Measurements from ENCODE around the gene WDR62. TPM values are rescaled to one million over a fixed set of nuclear protein-coding genes. Genes with fewer than 3 reads are reported as not detected.

The WDR62 gene
- total RNA-seq, 4 donors from 2014 or later: 2.4 to 5.8 TPM; not detected in 2

DNA sequence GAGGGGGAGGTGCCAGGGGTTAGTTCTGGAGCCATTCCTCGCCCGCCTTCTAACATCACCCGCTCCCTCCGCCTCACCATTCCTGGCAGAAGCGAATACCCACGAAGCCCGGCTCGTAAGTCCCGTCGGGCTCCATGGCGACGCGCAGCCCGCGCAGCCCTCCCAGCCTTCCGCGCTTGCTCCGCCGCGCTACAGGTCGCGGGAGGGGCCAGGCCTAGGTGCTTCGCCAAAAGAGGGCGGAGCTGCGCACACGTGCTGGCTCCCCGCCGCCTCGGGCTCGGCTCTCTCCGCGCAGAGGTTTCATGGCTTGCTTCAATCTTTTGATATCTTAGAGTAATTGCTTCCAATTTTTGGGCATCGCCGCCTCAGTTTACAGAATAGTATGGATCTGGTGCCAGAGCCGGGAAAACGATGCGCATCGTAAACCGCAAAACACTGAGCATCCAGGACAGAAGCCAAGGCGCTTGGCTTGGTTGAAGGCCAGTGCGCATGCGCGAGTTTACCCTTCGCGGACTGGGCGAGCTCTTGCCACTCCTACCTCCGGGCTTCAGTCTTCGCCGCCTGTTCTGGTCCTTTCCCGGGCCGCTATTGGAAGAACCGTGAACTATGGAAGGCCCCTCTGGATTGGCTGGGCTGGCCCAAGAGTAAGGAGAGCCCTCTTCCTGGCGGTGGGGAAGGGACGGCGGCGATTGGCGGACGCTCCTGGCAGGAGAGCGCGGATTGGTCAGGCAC lies 60.2 kb downstream of the WDR62 start, which contains the start of gene POLR2I:
Gene POLR2I, minus strand, starts transcription at position 155 of the 732 bp plus-strand sequence. Its CDS starts 19 bp downstream, at position 136.
- intact Hi-C loops (cut with DNase I; ENCODE audit: low total_unique reads): loop anchor here (10.0 kb wide), 1 partner anchor 60 kb away; the partner anchor contains the start of genes THAP8 and WDR62
- DNase-seq: peak; percentile 99 to 100
- H3K4me3 ChIP-seq: peak within 1 kb of the TSS; percentile 78 to 90
- H3K4me1 ChIP-seq: peaks cover 0 to 8% of the 10 kb centered on the region in 2 donors
- H3K27me3 ChIP-seq: no peaks in the 10 kb centered on the region
- TF ChIP-seq POLR2A (IDR thresholded peaks at IDR 0.05): peak in 1 of 2 donors; percentile 84
- TF ChIP-seq, protein P1, sequence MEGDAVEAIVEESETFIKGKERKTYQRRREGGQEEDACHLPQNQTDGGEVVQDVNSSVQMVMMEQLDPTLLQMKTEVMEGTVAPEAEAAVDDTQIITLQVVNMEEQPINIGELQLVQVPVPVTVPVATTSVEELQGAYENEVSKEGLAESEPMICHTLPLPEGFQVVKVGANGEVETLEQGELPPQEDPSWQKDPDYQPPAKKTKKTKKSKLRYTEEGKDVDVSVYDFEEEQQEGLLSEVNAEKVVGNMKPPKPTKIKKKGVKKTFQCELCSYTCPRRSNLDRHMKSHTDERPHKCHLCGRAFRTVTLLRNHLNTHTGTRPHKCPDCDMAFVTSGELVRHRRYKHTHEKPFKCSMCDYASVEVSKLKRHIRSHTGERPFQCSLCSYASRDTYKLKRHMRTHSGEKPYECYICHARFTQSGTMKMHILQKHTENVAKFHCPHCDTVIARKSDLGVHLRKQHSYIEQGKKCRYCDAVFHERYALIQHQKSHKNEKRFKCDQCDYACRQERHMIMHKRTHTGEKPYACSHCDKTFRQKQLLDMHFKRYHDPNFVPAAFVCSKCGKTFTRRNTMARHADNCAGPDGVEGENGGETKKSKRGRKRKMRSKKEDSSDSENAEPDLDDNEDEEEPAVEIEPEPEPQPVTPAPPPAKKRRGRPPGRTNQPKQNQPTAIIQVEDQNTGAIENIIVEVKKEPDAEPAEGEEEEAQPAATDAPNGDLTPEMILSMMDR (IDR thresholded peaks at IDR 0.05): peak in 2 of 4 experiments; percentile 16 to 18
- no peaks in the 10 kb centered on the region for H3K36me3 ChIP-seq
- peak within 1 kb of the TSS; percentile 89 for H3K27ac ChIP-seq
- H3K9me3 ChIP-seq: no peaks in the 10 kb centered on the region

DNA sequence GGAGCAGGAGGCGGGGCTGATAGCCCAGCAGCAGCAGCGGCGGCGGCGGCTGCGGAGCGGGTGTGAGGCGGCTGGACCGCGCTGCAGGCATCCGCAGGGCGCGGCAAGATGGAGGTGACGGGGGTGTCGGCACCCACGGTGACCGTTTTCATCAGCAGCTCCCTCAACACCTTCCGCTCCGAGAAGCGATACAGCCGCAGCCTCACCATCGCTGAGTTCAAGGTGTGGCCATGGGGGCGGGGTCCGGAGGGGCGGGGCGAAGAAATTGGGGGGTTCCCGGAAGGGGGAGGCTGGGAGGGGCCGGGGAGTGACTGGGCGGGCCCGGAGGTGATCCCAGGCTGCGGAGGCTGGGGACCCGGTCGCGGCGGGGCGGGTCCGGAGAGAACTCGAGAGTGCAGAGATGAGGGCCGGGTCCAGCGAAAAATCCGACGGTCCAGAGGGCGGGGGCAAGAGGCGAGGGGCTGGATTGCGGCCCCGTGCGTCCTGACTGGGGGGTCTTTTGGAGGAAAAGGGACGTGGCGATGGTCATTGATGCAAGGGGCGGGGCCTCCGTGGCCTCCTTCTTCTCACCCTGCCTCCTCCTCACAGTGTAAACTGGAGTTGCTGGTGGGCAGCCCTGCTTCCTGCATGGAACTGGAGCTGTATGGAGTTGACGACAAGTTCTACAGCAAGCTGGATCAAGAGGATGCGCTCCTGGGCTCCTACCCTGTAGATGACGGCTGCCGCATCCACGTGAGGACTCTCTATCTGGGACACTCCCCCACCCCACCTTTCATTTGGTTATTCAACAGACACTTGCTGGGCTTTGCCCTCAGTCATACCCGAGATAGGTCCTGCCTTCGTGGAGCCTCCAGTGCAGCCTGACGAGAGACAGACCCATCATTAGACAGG lies 61.0 kb downstream of the WDR62 start, which contains the start of gene TBCB:
Gene TBCB, plus strand, starts transcription at position 16 of the 891 bp plus-strand sequence. Its CDS starts 93 bp downstream, at position 109.
- no peaks in the 10 kb centered on the region for H3K36me3 ChIP-seq
- H3K27me3 ChIP-seq: no peaks in the 10 kb centered on the region
- H3K4me1 ChIP-seq: peaks cover 0 to 8% of the 10 kb centered on the region in 2 donors
- peak within 1 kb of the TSS; percentile 78 to 90 for H3K4me3 ChIP-seq
- peak in 1 of 2 donors; percentile 77 for TF ChIP-seq POLR2A (IDR thresholded peaks at IDR 0.05)
- TF ChIP-seq, protein P1 (IDR thresholded peaks at IDR 0.05): no peak
- no peaks in the 10 kb centered on the region for H3K9me3 ChIP-seq
- intact Hi-C loops (cut with DNase I; ENCODE audit: low total_unique reads): loop anchor here (10.0 kb wide), 1 partner anchor 61 kb away; the partner anchor contains the start of genes THAP8 and WDR62
- H3K27ac ChIP-seq: peak within 1 kb of the TSS; percentile 89
- peak in 1 of 2 donors; percentile 84 for DNase-seq

DNA sequence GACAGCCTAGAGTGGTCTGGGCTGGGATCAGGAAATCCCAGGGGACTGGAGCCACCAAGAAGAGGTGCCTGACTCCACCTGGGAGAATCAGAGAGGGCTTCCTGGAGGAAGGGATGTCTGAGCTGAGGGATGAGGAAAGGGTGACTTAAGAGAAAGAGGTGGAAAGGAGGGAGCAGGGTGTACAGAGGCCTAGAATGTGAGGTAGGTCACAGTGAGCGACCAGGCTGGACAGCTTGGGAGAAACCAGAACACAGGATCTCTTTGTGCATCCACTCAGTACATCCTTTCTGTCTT lies 61.6 kb downstream of the WDR62 start:
- intact Hi-C loops (cut with DNase I; ENCODE audit: low total_unique reads): loop anchor here (10.0 kb wide), 1 partner anchor 61 kb away; the partner anchor contains the start of genes THAP8 and WDR62
- no peak for TF ChIP-seq POLR2A (IDR thresholded peaks at IDR 0.05)
- TF ChIP-seq, protein P1 (IDR thresholded peaks at IDR 0.05): no peak
- no peak for DNase-seq
- H3K9me3 ChIP-seq: no peaks in the 10 kb centered on the region
- H3K4me1 ChIP-seq: peaks cover 0 to 8% of the 10 kb centered on the region in 2 donors
- H3K27me3 ChIP-seq: no peaks in the 10 kb centered on the region
- H3K4me3 ChIP-seq: peak overlapping the region; percentile 73 to 90
- peak overlapping the region in 1 of 2 donors; percentile 89 for H3K27ac ChIP-seq
- no peaks in the 10 kb centered on the region for H3K36me3 ChIP-seq

DNA sequence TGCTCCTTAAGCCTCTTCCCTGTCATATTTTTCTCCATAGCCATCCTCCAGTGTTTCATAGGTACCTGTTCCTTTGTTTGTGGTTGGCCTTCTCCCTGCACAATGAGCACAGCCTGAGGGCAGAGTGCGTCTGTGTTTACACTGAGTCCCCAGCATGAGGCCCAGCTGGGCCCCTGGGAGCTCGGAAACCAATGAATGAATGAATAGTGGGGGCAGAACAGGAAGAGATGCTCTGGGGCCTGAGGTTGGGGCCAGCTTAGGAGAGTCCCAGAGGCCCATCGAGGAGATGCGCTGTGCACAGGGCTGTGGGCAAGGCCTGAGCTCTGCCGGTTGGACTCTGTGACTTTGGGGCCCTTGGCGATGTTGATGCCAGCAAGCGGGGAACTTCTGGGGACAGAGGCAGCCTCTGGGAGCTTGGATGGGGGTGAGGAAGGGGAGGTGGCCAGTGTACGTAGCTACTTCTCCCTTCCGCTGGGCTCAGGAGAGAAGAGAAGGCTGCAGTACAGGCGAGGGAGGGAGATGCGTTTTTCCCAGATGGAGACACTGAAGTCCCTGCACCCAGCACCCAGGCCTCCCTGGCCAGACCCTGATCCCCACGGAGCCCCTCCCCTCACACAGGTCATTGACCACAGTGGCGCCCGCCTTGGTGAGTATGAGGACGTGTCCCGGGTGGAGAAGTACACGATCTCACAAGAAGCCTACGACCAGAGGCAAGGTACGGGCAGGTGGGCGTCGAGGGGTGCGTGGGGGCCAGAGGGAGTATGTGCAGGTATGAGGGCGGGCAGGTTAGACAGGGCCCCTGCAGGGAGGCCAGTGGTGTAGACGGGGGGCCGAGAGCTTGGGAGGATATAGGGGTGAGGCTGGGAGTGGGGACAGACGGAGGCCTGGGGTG lies 65.6 kb downstream of the WDR62 start:
- Histone ChIP-seq H3K27me3 (no peaks in the 10 kb centered on the region), H3K36me3 (no peaks in the 10 kb centered on the region), H3K9me3 (no peaks in the 10 kb centered on the region), H3K4me1 (no peaks in the 10 kb centered on the region), H3K27ac (no peak overlapping the region), H3K4me3 (no peak overlapping the region)
- DNase-seq: no peak
- no peak for TF ChIP-seq POLR2A (IDR thresholded peaks at IDR 0.05)
- TF ChIP-seq, protein P1 (IDR thresholded peaks at IDR 0.05): no peak
- intact Hi-C loops (cut with DNase I; ENCODE audit: low total_unique reads): no loop called here
